HFF-Myc (cell line): ENCODE results near the gene CAT.

Experiments used
- DNase-seq: peaks from one replicate; pipeline ENCODE4 v3.0.0-alpha.2; 2011; ENCODE audit warnings: low read depth; ENCODE audit errors: extremely low read depth
- H3K4me3 ChIP-seq: replicated peaks from 2 replicates; pipeline ENCODE4 v1.5.1; 2011; ENCODE audit warnings: low read depth, mild to moderate bottlenecking, control low read depth, low read length
- CTCF ChIP-seq: IDR thresholded peaks from 2 replicates; pipeline ENCODE4 v1.5.1; 2012; ENCODE audit warnings: mild to moderate bottlenecking, low read depth, low read length, control low read depth; ENCODE audit errors: missing control alignments

Gene CAT

GRCh38 chr11:34508524-34508923 is 69.8 kb downstream of the CAT start:
- DNase-seq: no peak
- H3K4me3 ChIP-seq: no peak overlapping the region
- TF ChIP-seq CTCF: no peak

GRCh38 chr11:34509336-34509876 is 70.7 kb downstream of the CAT start:
- no peak overlapping the region for H3K4me3 ChIP-seq
- no peak for DNase-seq
- no peak for TF ChIP-seq CTCF

GRCh38 chr11:34510218-34510617 is 71.5 kb downstream of the CAT start:
- no peak for TF ChIP-seq CTCF
- no peak overlapping the region for H3K4me3 ChIP-seq
- DNase-seq: no peak

GRCh38 chr11:34510673-34511072 is 71.9 kb downstream of the CAT start:
- no peak for DNase-seq
- TF ChIP-seq CTCF: no peak
- H3K4me3 ChIP-seq: no peak overlapping the region

GRCh38 chr11:34512840-34513681 is 74.3 kb downstream of the CAT start:
- H3K4me3 ChIP-seq: no peak overlapping the region
- peak; percentile 31 for DNase-seq
- TF ChIP-seq CTCF: peak; percentile 92

GRCh38 chr11:34513682-34514449 is 75.1 kb downstream of the CAT start, which contains the start of gene ELF5:
Gene ELF5 (minus strand): TSS chr11:34513794. CDS start chr11:34505749, 8,045 bp downstream.
- H3K4me3 ChIP-seq: no peak within 1 kb of the TSS
- no peak for DNase-seq

More at GRCh38 chr11:34513682-34514449, 75.1 kb downstream of the CAT start, which contains the start of gene ELF5:
- no peak for TF ChIP-seq CTCF
